Measurements from ENCODE around the gene NR2F1-AS1. TPM values are rescaled to one million over a fixed set of nuclear protein-coding genes. Genes with fewer than 3 reads are reported as not detected.

The NR2F1-AS1 gene
- total RNA-seq, 1 donor from 2014 or later: 0.22 TPM

- DNase-seq (no peak), ATAC-seq (ENCODE audit: poor library complexity) (no peak)
- intact Hi-C loops (cut with DNase I): loop anchor here (10.0 kb wide), 1 partner anchor 200 kb away; no protein-coding TSS in a partner anchor
These were observed 23.9 kb upstream of the NR2F1-AS1 start for GRCh38 chr5:93604644-93605515.

GRCh38 chr5:93603793-93604643 is 23.0 kb upstream of the NR2F1-AS1 start:
- intact Hi-C loops (cut with DNase I): loop anchor here (10.0 kb wide), 1 partner anchor 201 kb away; no protein-coding TSS in a partner anchor

GRCh38 chr5:93603078-93603792 is 22.2 kb upstream of the NR2F1-AS1 start:
- ATAC-seq (ENCODE audit: poor library complexity): no peak
- DNase-seq: no peak
- intact Hi-C loops (cut with DNase I): loop anchor here (10.0 kb wide), 1 partner anchor 202 kb away; no protein-coding TSS in a partner anchor

More at GRCh38 chr5:93603793-93604643, 23.0 kb upstream of the NR2F1-AS1 start:
- DNase-seq (no peak), ATAC-seq (ENCODE audit: poor library complexity) (no peak)

GRCh38 chr5:93602241-93603077 is 21.4 kb upstream of the NR2F1-AS1 start:
- DNase-seq (no peak), ATAC-seq (ENCODE audit: poor library complexity) (no peak)
- intact Hi-C loops (cut with DNase I): loop anchor here (10.0 kb wide), 1 partner anchor 202 kb away; no protein-coding TSS in a partner anchor

GRCh38 chr5:93601802-93602155 is 20.8 kb upstream of the NR2F1-AS1 start:
- DNase-seq: no peak
- intact Hi-C loops (cut with DNase I): loop anchor here (10.0 kb wide), 1 partner anchor 203 kb away; no protein-coding TSS in a partner anchor
- no peak for ATAC-seq (ENCODE audit: poor library complexity)

- ATAC-seq (ENCODE audit: poor library complexity) (no peak), DNase-seq (no peak)
- intact Hi-C loops (cut with DNase I): loop anchor here (10.0 kb wide), 1 partner anchor 204 kb away; no protein-coding TSS in a partner anchor
These were observed 20.2 kb upstream of the NR2F1-AS1 start for GRCh38 chr5:93601071-93601801.

GRCh38 chr5:93600409-93601070 is 19.5 kb upstream of the NR2F1-AS1 start:
- ATAC-seq (ENCODE audit: poor library complexity): no peak
- intact Hi-C loops (cut with DNase I): loop anchor here (10.0 kb wide), 1 partner anchor 204 kb away; no protein-coding TSS in a partner anchor
- DNase-seq: no peak

- ATAC-seq (ENCODE audit: poor library complexity) (no peak), DNase-seq (no peak)
- intact Hi-C loops (cut with DNase I): loop anchor here (10.0 kb wide), 1 partner anchor 205 kb away; no protein-coding TSS in a partner anchor
These were observed 18.5 kb upstream of the NR2F1-AS1 start for GRCh38 chr5:93599399-93600120.

GRCh38 chr5:93599001-93599379 is 18.0 kb upstream of the NR2F1-AS1 start:
- DNase-seq (no peak), ATAC-seq (ENCODE audit: poor library complexity) (no peak)
- intact Hi-C loops (cut with DNase I): no loop called here

- intact Hi-C loops (cut with DNase I): no loop called here
- ATAC-seq (ENCODE audit: poor library complexity): no peak
- no peak for DNase-seq
These were observed 17.3 kb upstream of the NR2F1-AS1 start for GRCh38 chr5:93598091-93599000.

GRCh38 chr5:93596676-93597490 is 15.9 kb upstream of the NR2F1-AS1 start:
- ATAC-seq (ENCODE audit: poor library complexity) (peak; percentile 39), DNase-seq (no peak)
- intact Hi-C loops (cut with DNase I): no loop called here

- intact Hi-C loops (cut with DNase I): no loop called here
- DNase-seq (no peak), ATAC-seq (ENCODE audit: poor library complexity) (no peak)
These were observed 15.3 kb upstream of the NR2F1-AS1 start for GRCh38 chr5:93596310-93596675.

GRCh38 chr5:93595420-93596147 is 14.6 kb upstream of the NR2F1-AS1 start:
- DNase-seq: no peak
- intact Hi-C loops (cut with DNase I): no loop called here
- no peak for ATAC-seq (ENCODE audit: poor library complexity)

All from Right ventricle myocardium superior (tissue), 1 donor.